ENCODE data around the gene NDEL1.
"Not testable (repeated sequence)": the region's sequence is repeated elsewhere in the genome, so short reads cannot be mapped to it uniquely, and the experiment has no call there.

NDEL1 gene

DNA sequence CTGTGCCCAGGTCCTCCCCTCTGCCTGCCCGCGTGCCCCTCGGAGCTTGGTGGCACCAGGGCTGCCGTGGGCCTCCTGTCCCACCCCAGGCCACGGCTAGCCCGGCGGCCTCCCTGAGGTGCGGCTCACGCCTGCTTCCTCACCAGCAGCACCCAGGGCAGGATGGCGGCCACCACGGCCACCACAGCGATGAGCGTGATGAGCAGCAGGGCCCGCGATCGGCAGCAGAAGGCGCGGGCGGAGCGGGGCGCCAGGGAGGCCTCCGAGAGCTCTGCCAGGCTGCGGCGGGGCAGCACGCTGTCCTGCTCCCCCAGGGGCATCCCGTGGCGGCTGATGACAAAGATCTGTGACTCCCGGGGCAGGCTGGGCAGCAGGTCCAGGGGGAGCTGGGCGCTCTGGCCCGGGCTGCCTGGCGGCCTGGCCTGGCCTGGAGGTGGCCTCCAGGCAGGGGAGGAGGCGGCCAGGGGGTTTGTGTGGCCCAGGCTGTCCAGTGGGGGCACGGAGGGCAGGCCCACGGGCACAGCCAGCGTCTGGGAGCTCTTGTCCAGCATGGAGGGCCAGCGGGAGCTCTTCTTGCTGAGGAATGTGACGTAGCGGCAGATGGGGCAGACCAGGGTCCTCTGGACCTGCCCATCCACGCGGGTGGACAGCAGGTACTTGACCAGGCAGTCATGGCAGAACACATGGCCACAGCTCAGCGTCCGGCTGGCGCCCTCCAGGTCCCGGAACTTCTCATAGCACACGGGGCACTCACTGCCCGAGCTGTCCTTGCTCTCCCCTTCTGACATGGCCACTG, 42.8 kb upstream of the NDEL1 start:
- no peak overlapping the region for H3K4me3 ChIP-seq (replicated peaks; ENCODE audit: low read depth, low read length)
- no peak for DNase-seq (ENCODE audit: low read depth)
- TF ChIP-seq, protein P1, sequence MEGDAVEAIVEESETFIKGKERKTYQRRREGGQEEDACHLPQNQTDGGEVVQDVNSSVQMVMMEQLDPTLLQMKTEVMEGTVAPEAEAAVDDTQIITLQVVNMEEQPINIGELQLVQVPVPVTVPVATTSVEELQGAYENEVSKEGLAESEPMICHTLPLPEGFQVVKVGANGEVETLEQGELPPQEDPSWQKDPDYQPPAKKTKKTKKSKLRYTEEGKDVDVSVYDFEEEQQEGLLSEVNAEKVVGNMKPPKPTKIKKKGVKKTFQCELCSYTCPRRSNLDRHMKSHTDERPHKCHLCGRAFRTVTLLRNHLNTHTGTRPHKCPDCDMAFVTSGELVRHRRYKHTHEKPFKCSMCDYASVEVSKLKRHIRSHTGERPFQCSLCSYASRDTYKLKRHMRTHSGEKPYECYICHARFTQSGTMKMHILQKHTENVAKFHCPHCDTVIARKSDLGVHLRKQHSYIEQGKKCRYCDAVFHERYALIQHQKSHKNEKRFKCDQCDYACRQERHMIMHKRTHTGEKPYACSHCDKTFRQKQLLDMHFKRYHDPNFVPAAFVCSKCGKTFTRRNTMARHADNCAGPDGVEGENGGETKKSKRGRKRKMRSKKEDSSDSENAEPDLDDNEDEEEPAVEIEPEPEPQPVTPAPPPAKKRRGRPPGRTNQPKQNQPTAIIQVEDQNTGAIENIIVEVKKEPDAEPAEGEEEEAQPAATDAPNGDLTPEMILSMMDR (IDR thresholded peaks at IDR 0.05; ENCODE audit: low read length, missing control alignments) = no peak

DNA sequence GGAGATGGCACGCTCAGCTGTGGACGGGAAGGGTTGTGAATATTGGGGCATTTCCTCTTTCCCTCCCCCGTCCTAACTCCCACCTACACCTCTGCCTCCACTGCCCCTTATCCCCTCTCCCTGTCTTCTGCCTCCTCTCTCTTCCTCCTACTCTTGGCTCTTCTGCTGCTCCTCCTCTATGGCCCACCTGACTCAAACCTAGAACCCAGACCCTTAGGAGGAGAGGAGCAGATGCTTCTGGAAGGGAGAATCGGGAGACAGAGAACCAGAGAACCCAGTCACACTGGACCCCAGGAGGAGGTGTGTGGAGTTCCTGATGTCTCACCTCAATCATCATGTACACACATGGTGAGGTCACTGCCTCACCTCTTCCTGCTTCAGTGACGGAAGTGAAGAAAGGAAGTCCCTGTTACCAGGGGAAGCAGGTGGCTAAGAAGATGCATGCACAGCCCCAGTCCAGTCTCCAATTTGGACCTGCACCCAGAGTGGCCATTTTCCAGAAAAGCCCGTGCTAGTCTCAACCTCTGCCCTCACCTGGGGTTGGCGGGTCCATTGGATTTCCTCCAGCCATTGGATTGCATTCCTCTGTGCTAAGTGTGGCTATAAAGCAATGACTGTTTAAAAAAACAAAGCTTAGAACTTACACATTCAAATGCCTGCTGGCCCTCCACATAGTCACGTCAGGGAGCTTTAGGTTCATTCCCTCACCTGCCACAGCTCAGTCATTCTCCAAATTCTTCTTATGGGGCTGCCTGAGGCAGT, 42.0 kb upstream of the NDEL1 start:
- H3K4me3 ChIP-seq (replicated peaks; ENCODE audit: low read depth, low read length) = no peak overlapping the region
- TF ChIP-seq, protein P1 (IDR thresholded peaks at IDR 0.05; ENCODE audit: low read length, missing control alignments) = no peak
- no peak for DNase-seq (ENCODE audit: low read depth)

- H3K4me3 ChIP-seq (replicated peaks; ENCODE audit: low read depth, low read length); DNase-seq (ENCODE audit: low read depth): not testable (repeated sequence)
These were observed 41.2 kb upstream of the NDEL1 start for GRCh38 chr17:8394497-8394896.

- TF ChIP-seq, protein P1 (IDR thresholded peaks at IDR 0.05; ENCODE audit: low read length, missing control alignments) = no peak
- DNase-seq (ENCODE audit: low read depth) = no peak
- no peak within 1 kb of the TSS for H3K4me3 ChIP-seq (replicated peaks; ENCODE audit: low read depth, low read length)
These were observed 38.0 kb upstream of the NDEL1 start, which contains the start of gene RNF222 for GRCh38 chr17:8397636-8398035. TSS of gene RNF222 (minus strand) at chr17:8397827. CDS start at chr17:8393461, 4,366 bp downstream.

- DNase-seq (ENCODE audit: low read depth) = no peak
- TF ChIP-seq, protein P1 (IDR thresholded peaks at IDR 0.05; ENCODE audit: low read length, missing control alignments) = no peak
These were observed 36.7 kb upstream of the NDEL1 start for GRCh38 chr17:8398980-8399379.

GRCh38 chr17:8401107-8401506, 34.6 kb upstream of the NDEL1 start:
- TF ChIP-seq, protein P1 (IDR thresholded peaks at IDR 0.05; ENCODE audit: low read length, missing control alignments) = no peak
- H3K4me3 ChIP-seq (replicated peaks; ENCODE audit: low read depth, low read length) = no peak overlapping the region
- no peak for DNase-seq (ENCODE audit: low read depth)

More at GRCh38 chr17:8398980-8399379, 36.7 kb upstream of the NDEL1 start:
- H3K4me3 ChIP-seq (replicated peaks; ENCODE audit: low read depth, low read length) = no peak overlapping the region

DNA sequence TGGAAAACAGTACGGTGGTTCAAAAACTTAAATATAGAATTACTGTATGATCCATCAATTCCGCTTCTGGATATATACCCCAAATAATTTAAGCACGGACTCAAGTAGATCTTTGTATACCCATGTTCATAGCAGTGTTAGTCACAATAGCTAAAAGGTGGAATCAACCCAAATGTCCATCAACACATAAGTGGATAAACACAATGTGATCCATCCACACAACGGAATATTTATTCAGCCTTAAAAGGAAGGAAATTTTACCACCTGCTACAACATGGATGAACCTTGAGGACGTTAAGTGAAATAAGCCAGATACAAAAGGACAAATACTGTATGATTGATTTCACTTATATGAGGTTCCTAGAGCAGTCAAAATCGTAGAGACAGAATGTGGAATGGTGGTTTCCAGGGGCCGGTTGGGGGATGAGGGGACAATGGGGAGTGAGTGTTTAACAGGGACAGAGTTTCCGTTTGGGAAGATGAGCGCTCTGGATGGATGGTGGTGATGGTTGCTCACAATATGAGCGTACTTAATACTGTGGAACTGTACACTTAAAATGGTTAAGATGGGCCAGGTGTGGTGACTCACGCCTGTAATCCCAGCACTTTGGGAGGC, 32.7 kb upstream of the NDEL1 start:
- DNase-seq (ENCODE audit: low read depth) = no peak
- TF ChIP-seq, protein P1 (IDR thresholded peaks at IDR 0.05; ENCODE audit: low read length, missing control alignments) = no peak
- no peak overlapping the region for H3K4me3 ChIP-seq (replicated peaks; ENCODE audit: low read depth, low read length)

Data from fibroblast of pulmonary artery (primary cell).